ENCODE measurements around the gene COL16A1.

- TF ChIP-seq ARNT (IDR thresholded peaks at IDR 0.05) (no peak), TARDBP (IDR thresholded peaks at IDR 0.05) (no peak), FOXK2 (IDR thresholded peaks at IDR 0.05) (no peak), SUZ12 (IDR thresholded peaks at IDR 0.05) (no peak), NFRKB (IDR thresholded peaks at IDR 0.05) (no peak), FOXM1 (IDR thresholded peaks at IDR 0.05; ENCODE audit: borderline replicate concordance) (no peak), CTBP1 (IDR thresholded peaks at IDR 0.05; ENCODE audit: borderline replicate concordance) (no peak)
These were observed 10.6 kb downstream of the COL16A1 start for GRCh38 chr1:31693231-31693630.

All from HEK293T (cell line).